ENCODE results near the gene S100A11.

The S100A11 gene

DNA sequence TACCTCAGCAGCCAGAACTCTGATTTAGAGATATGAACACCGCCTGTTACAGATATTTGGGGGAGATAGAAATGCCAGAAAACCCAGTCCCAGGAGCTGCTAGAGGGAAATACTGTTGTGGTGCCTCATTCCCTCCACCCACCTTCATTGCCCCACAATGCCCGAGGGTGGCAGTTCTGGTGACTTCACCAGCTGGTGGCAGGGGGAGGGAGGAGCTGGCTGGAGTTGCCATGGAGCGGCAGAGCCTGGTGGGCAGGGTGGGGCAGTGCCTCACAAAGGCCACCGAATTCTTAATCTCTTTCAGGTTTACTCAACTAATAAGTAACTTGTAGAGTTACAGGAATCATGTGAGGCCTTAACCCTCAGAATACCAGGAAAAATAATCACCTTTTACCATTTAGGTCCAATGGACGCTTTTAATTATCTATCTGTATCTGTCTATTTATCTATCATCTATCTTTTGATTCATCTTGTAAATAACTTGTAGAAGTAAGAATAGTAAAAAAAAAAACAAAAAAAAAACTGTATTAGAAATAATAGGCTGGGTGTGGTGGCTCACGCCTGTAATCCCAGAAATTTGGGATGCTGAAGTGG is 11.7 kb upstream of the S100A11 start:
- peak; percentile 75 for DNase-seq (ENCODE audit: low read depth)
- TF ChIP-seq, protein P1, sequence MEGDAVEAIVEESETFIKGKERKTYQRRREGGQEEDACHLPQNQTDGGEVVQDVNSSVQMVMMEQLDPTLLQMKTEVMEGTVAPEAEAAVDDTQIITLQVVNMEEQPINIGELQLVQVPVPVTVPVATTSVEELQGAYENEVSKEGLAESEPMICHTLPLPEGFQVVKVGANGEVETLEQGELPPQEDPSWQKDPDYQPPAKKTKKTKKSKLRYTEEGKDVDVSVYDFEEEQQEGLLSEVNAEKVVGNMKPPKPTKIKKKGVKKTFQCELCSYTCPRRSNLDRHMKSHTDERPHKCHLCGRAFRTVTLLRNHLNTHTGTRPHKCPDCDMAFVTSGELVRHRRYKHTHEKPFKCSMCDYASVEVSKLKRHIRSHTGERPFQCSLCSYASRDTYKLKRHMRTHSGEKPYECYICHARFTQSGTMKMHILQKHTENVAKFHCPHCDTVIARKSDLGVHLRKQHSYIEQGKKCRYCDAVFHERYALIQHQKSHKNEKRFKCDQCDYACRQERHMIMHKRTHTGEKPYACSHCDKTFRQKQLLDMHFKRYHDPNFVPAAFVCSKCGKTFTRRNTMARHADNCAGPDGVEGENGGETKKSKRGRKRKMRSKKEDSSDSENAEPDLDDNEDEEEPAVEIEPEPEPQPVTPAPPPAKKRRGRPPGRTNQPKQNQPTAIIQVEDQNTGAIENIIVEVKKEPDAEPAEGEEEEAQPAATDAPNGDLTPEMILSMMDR (conservative IDR thresholded peaks at IDR 0.05; ENCODE audit: low read depth, low read length): no peak
- H3K4me3 ChIP-seq (ENCODE audit: low read length): peak overlapping the region; percentile 28

DNA sequence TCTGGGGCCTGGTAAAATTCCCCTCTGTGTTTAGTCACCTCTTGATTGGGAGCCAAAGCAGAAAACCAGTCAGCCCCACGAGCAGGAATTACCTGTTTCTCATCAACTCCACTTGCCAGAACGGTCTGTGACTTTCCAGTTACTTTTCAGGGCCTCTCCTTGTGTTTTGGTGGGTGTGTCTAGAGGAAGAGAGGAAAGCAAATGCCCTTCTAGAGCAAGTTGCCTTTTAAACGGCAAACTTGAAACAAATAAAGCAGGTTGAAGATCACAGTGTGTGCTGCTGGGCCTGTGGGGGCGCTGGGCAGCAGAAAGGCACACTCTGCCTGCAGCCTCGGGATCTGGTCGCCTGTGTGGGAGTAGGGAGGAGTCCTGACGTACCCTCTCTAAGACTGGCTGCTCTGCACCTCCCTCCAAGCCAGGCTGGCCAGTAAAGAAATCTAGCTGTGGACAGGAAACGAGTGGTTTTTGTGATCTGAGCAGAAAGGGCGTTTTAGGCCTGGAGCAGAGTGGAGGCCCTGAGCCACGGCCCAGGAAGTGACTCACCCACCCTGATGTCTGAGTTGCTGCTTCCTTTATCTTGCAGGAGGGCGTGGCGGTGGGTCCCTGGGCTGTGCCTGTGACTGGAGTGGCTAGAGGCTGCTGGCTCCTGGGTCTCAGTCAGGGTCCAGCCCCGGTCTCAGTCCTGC is 11.1 kb upstream of the S100A11 start:
- TF ChIP-seq, protein P1 (conservative IDR thresholded peaks at IDR 0.05; ENCODE audit: low read depth, low read length): peak; percentile 65

DNA sequence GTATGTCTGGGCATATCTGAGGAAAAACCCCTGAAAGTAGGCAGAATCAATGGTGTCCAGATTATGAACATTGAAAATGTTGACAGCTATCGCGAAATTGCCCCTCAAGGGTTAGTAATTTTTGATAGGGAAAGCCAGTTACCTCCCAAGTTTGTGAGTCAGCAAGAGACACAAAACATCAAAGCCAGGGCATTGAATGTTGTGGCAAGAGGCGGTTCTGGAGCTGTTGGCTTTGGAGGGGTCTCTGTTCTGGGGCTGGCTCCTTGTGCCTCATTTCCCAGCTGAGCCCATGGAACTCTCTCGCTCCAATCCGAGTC is 10.6 kb upstream of the S100A11 start:
- TF ChIP-seq, protein P1 (conservative IDR thresholded peaks at IDR 0.05; ENCODE audit: low read depth, low read length): no peak
- no peak for DNase-seq (ENCODE audit: low read depth)
- peak overlapping the region; percentile 32 for H3K4me3 ChIP-seq (ENCODE audit: low read length)

More for the DNA sequence above, 11.1 kb upstream of the S100A11 start:
- H3K4me3 ChIP-seq (ENCODE audit: low read length): peak overlapping the region; percentile 32
- DNase-seq (ENCODE audit: low read depth): peak; percentile 98

DNA sequence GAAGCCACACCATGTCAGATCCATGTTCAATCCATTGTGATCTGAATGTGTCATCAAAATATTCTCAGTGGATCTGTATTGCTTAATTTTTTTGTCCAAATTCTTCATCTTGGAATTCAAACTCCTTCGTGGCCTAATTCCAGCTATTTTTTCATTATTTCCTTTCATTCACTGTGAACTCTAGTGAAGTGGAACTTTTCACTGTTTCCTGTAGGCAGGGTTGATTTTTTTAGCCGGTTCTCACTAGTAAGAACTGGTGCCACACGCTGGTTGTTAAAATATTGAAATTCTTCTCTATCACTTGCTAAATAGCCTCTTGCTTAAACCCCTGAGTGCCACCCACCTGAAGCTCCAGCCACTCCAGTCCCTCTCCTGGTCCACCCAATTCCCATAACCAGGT is 7.6 kb upstream of the S100A11 start:
- TF ChIP-seq, protein P1 (conservative IDR thresholded peaks at IDR 0.05; ENCODE audit: low read depth, low read length): no peak
- no peak for DNase-seq (ENCODE audit: low read depth)
- no peak overlapping the region for H3K4me3 ChIP-seq (ENCODE audit: low read length)

DNA sequence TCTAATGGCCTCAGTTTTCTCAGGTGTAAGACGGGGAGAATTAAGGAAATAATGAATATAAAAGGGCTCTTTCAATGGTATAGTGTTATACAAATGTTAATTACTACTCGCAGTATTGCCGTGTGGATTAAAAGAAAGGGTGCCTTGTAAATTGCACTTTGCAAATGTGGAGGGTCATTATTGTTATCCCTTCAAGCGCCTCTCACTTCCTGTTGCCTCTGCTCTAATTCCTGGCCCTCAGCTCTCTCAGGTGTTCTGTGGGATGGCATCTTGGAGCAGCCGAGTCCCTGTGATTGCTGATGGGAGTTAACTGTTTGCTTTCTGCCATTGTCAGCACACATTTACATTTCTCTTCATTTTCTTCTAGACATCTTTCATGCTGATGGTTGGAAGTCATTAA is 7.1 kb upstream of the S100A11 start:
- TF ChIP-seq, protein P1 (conservative IDR thresholded peaks at IDR 0.05; ENCODE audit: low read depth, low read length): no peak
- no peak for DNase-seq (ENCODE audit: low read depth)
- H3K4me3 ChIP-seq (ENCODE audit: low read length): no peak overlapping the region

DNA sequence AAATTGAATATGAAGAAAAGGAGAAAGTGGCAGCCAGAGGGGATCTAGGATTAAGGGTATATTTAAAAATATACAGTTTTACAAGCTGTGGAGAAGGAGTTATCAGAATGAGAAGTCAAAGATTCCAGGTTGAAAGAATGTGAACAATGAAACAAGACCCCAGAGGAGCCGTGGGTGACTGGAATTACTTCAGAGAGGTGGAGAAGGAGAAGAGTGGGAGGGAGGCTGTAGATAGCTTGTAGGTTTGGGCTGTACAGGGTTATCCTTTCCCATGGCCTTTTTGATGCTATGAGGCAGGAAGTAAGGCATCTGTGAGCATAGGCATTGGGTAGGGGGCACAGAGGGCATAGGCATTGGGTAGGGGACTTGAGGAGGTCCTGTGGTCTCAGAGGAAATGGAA is 5.2 kb upstream of the S100A11 start:
- TF ChIP-seq, protein P1 (conservative IDR thresholded peaks at IDR 0.05; ENCODE audit: low read depth, low read length): no peak
- no peak for DNase-seq (ENCODE audit: low read depth)
- no peak overlapping the region for H3K4me3 ChIP-seq (ENCODE audit: low read length)

DNA sequence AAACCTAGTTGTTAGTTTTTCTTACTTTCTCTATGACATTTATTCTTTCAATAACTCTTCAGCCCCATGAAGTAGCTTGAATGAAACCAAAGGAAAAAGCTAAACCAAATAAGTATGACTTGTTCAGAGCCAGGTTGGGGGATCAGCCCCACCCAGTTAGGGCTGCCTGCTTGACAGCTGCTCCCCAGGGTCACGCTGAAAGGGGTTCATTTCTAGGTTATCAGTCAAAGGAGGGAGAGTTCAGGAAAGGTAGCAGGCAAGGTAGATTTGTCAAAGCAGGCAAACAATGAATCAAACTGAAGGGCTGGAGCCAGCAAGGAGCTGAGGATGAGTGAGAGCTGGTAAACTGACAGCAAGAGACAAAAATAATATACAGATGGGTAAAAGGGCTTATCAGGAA is 3.1 kb upstream of the S100A11 start:
- no peak for DNase-seq (ENCODE audit: low read depth)
- TF ChIP-seq, protein P1 (conservative IDR thresholded peaks at IDR 0.05; ENCODE audit: low read depth, low read length): no peak
- H3K4me3 ChIP-seq (ENCODE audit: low read length): no peak overlapping the region

Measured in retinal pigment epithelial cell (primary cell).